Renal cortex interstitium (tissue), 11 donors: ENCODE data around the gene ZNF800. TPM values are rescaled to one million over a fixed set of nuclear protein-coding genes. Genes with fewer than 3 reads are reported as not detected.
"Not testable (repeated sequence)": the region's sequence is repeated elsewhere in the genome, so short reads cannot be mapped to it uniquely, and the experiment has no call there.

Experiments used
- DNase-seq, 11 donors: peaks; one replicate each; pipeline ENCODE4 v3.0.0-alpha.2; 2013; ENCODE audit warnings: low read depth in 9 of 11, low spot score in 4 of 11; ENCODE audit errors: extremely low read depth in 1 of 11
- polyA plus RNA-seq, 3 donors: library from polyadenylated mRNA; unstranded; fragments of 120-200 nt; gene quantifications; one replicate each; pipeline ENCODE4 v1.2.1, GENCODE V29; 2013; ENCODE audit not compliant: insufficient read length in 3 of 3

The ZNF800 gene
- polyA plus RNA-seq, 3 donors: 17.6 to 23.1 (median 21.9) TPM

GRCh38 chr7:127395104-127395503 lies 2.6 kb upstream of the ZNF800 start:
- DNase-seq: not testable (repeated sequence)

- peak in 4 of 11 donors; percentile 9 to 18 (median 12) for DNase-seq
These were observed 1.0 kb upstream of the ZNF800 start for GRCh38 chr7:127393368-127394058.

- DNase-seq: peak in 8 of 11 donors; percentile 19 to 66 (median 50)
These were observed 334 bp downstream of the ZNF800 start for GRCh38 chr7:127392182-127392565.

- peak in 3 of 11 donors; percentile 4 to 28 (median 7) for DNase-seq
These were observed 822 bp downstream of the ZNF800 start for GRCh38 chr7:127391591-127392181.

GRCh38 chr7:127390817-127391590 lies 1.5 kb downstream of the ZNF800 start:
- DNase-seq: no peak

- DNase-seq: no peak
These were observed 2.2 kb downstream of the ZNF800 start for GRCh38 chr7:127390186-127390816.

- DNase-seq: no peak
These were observed 3.2 kb downstream of the ZNF800 start for GRCh38 chr7:127389321-127389720.

GRCh38 chr7:127387974-127388373 lies 4.5 kb downstream of the ZNF800 start:
- no peak for DNase-seq

- DNase-seq: no peak
These were observed 9.2 kb downstream of the ZNF800 start for GRCh38 chr7:127383123-127383835.

- DNase-seq: no peak
These were observed 10.0 kb downstream of the ZNF800 start for GRCh38 chr7:127382301-127383085.

GRCh38 chr7:127380479-127380878 lies 12.0 kb downstream of the ZNF800 start:
- DNase-seq: no peak

- DNase-seq: no peak
These were observed 12.9 kb downstream of the ZNF800 start for GRCh38 chr7:127379642-127380041.

GRCh38 chr7:127378537-127378936 lies 14.0 kb downstream of the ZNF800 start:
- no peak for DNase-seq

GRCh38 chr7:127377425-127377824 lies 15.1 kb downstream of the ZNF800 start:
- no peak for DNase-seq

- no peak for DNase-seq
These were observed 16.9 kb downstream of the ZNF800 start for GRCh38 chr7:127375631-127376030.

GRCh38 chr7:127367679-127368078 lies 24.8 kb downstream of the ZNF800 start:
- no peak for DNase-seq

- no peak for DNase-seq
These were observed 25.8 kb downstream of the ZNF800 start for GRCh38 chr7:127366680-127367079.

- no peak for DNase-seq
These were observed 26.6 kb downstream of the ZNF800 start for GRCh38 chr7:127365957-127366315.
